ENCODE results near the gene SAMD8.
"Not testable (repeated sequence)": the region's sequence is repeated elsewhere in the genome, so short reads cannot be mapped to it uniquely, and the experiment has no call there.

SAMD8 gene

GRCh38 chr10:75086278-75086934, 25.1 kb upstream of the SAMD8 start:
- DNase-seq, result no peak

- DNase-seq, result no peak
Measured at GRCh38 chr10:75088640-75089039, 22.8 kb upstream of the SAMD8 start.

- no peak for DNase-seq
Measured at GRCh38 chr10:75089634-75090033, 21.8 kb upstream of the SAMD8 start.

GRCh38 chr10:75091146-75091545, 20.3 kb upstream of the SAMD8 start:
- no peak for DNase-seq

GRCh38 chr10:75094465-75094864, 17.0 kb upstream of the SAMD8 start:
- DNase-seq, result no peak

- no peak for DNase-seq
Measured at GRCh38 chr10:75095631-75096030, 15.8 kb upstream of the SAMD8 start.

GRCh38 chr10:75096749-75097148, 14.7 kb upstream of the SAMD8 start:
- no peak for DNase-seq

GRCh38 chr10:75097666-75098285, 13.7 kb upstream of the SAMD8 start:
- peak; percentile 23 for DNase-seq

- DNase-seq, result no peak
Measured at GRCh38 chr10:75098902-75099673, 12.4 kb upstream of the SAMD8 start.

- DNase-seq, result peak; percentile 56
Measured at GRCh38 chr10:75099952-75100763, 11.3 kb upstream of the SAMD8 start.

GRCh38 chr10:75100764-75101291, 10.6 kb upstream of the SAMD8 start:
- no peak for DNase-seq

- no peak for DNase-seq
Measured at GRCh38 chr10:75101416-75102251, 9.8 kb upstream of the SAMD8 start.

GRCh38 chr10:75102830-75103673, 8.4 kb upstream of the SAMD8 start:
- no peak for DNase-seq

GRCh38 chr10:75103881-75104686, 7.4 kb upstream of the SAMD8 start:
- peak; percentile 59 for DNase-seq

- no peak for DNase-seq
Measured at GRCh38 chr10:75104842-75105241, 6.6 kb upstream of the SAMD8 start.

GRCh38 chr10:75105576-75106197, 5.8 kb upstream of the SAMD8 start:
- DNase-seq, result no peak

- no peak for DNase-seq
Measured at GRCh38 chr10:75106242-75106641, 5.2 kb upstream of the SAMD8 start.

- DNase-seq, result not testable (repeated sequence)
Measured at GRCh38 chr10:75106891-75107290, 4.6 kb upstream of the SAMD8 start.

Data from inflammatory macrophage treated with lipopolysaccharide for 4 hours (primary cell).